WTC11 (cell line): ENCODE data around the gene MYO7B. TPM values are rescaled to one million over a fixed set of nuclear protein-coding genes. Genes with fewer than 3 reads are reported as not detected.
A peak's percentile ranks its signal among the peaks of the same experiment; 100 is the strongest.

Experiments used
- ATAC-seq: fragments of 200-7000 bp; cut with Tn5 transposase; 2 replicates; pipeline ENCODE4 v1.10.0; 2021; ENCODE audit warnings: mild to moderate bottlenecking, moderate library complexity
- CTCF ChIA-PET: fragments of 300-600 bp; sonication (Branson Sonifier 250); formaldehyde crosslinking; loops from one replicate; lab custom pipeline; 2021; ENCODE audit warnings: antibody characterized with exemption; lab: Charles Lee
- POLR2A ChIA-PET: fragments of 350-600 bp; sonication (Branson Sonifier 250); formaldehyde crosslinking; loops from one replicate; lab custom pipeline; 2021; ENCODE audit warnings: antibody characterized with exemption; lab: Charles Lee
- DNase-seq: peaks from one replicate; pipeline ENCODE4 v3.0.0; 2021; ENCODE audit warnings: low spot score
- H3K27ac Mint-ChIP-seq: 2 replicates; pipeline ENCODE4 v1.8.0; 2021; ENCODE audit warnings: mixed read lengths
- H3K27me3 Mint-ChIP-seq: 2 replicates; pipeline ENCODE4 v1.8.0; 2021; ENCODE audit warnings: low read depth, mild to moderate bottlenecking, moderate library complexity, mixed read lengths
- H3K36me3 Mint-ChIP-seq: 2 replicates; pipeline ENCODE4 v1.8.0; 2021; ENCODE audit warnings: mixed read lengths
- H3K4me1 Mint-ChIP-seq: 2 replicates; pipeline ENCODE4 v1.8.0; 2022; ENCODE audit warnings: mixed read lengths
- H3K4me3 Mint-ChIP-seq: 2 replicates; pipeline ENCODE4 v1.8.0; 2021; ENCODE audit warnings: mild to moderate bottlenecking, moderate library complexity, mixed read lengths
- H3K9me3 Mint-ChIP-seq: 2 replicates; pipeline ENCODE4 v1.8.0; 2021; ENCODE audit warnings: mixed read lengths
- ETV6 ChIP-seq: sonication (generic); formaldehyde crosslinking; IDR thresholded peaks from 2 replicates; pipeline ENCODE4 v1.8.1; 2022; ENCODE audit warnings: mild to moderate bottlenecking, missing genetic modification reagents
- FOXK1 ChIP-seq: sonication (generic); formaldehyde crosslinking; IDR thresholded peaks from 2 replicates; pipeline ENCODE4 v1.8.0; 2022; ENCODE audit warnings: mild to moderate bottlenecking, moderate library complexity, missing genetic modification reagents
- GABPB1 ChIP-seq: sonication (generic); formaldehyde crosslinking; IDR thresholded peaks from 2 replicates; pipeline ENCODE4 v1.8.1; 2023; ENCODE audit warnings: mild to moderate bottlenecking, missing genetic modification reagents
- KAT7 ChIP-seq: sonication (generic); formaldehyde crosslinking; IDR thresholded peaks from 2 replicates; pipeline ENCODE4 v1.8.1; 2023; ENCODE audit warnings: missing genetic modification reagents, mild to moderate bottlenecking, borderline replicate concordance
- NR2C2 ChIP-seq: sonication (generic); formaldehyde crosslinking; IDR thresholded peaks from 2 replicates; pipeline ENCODE4 v1.8.0; 2022; ENCODE audit warnings: mild to moderate bottlenecking, missing genetic modification reagents
- RORB ChIP-seq: fragments of 250-450 bp; sonication (Bioruptor Pico); IDR thresholded peaks from 2 replicates; pipeline ENCODE4 v1.9.0; 2021; ENCODE audit warnings: mild to moderate bottlenecking
- ZNF121 ChIP-seq: sonication (generic); formaldehyde crosslinking; IDR thresholded peaks from 2 replicates; pipeline ENCODE4 v1.8.0; 2023; ENCODE audit warnings: missing genetic modification reagents
- ZNF232 ChIP-seq: sonication (generic); formaldehyde crosslinking; IDR thresholded peaks from 2 replicates; pipeline ENCODE4 v1.8.0; 2022; ENCODE audit warnings: mild to moderate bottlenecking, missing genetic modification reagents
- total RNA-seq: library from RNA; stranded (reverse); gene quantifications from 3 replicates; pipeline ENCODE4 v1.2.3, GENCODE V29; 2021
- TF ChIP-seq, protein P1 (sequence below): sonication (generic); formaldehyde crosslinking; IDR thresholded peaks from 2 replicates; pipeline ENCODE4 v1.8.1; 2023; ENCODE audit warnings: mild to moderate bottlenecking, missing genetic modification reagents, moderate library complexity
- TF ChIP-seq, protein P2 (sequence below): fragments of 250-450 bp; sonication (Bioruptor Pico); IDR thresholded peaks from 2 replicates; pipeline ENCODE4 v1.9.0; 2021; ENCODE audit warnings: mild to moderate bottlenecking
- TF ChIP-seq, protein P3 (sequence below): fragments of 250-450 bp; sonication (Bioruptor Pico); IDR thresholded peaks from 2 replicates; pipeline ENCODE4 v1.9.0; 2021; ENCODE audit warnings: moderate library complexity, mild to moderate bottlenecking, inconsistent platforms, borderline replicate concordance
- TF ChIP-seq, protein P4 (sequence below): sonication (generic); formaldehyde crosslinking; IDR thresholded peaks from 2 replicates; pipeline ENCODE4 v1.8.0; 2022; ENCODE audit warnings: mild to moderate bottlenecking, missing genetic modification reagents
- TF ChIP-seq, protein P5 (sequence below): sonication (generic); formaldehyde crosslinking; IDR thresholded peaks from 2 replicates; pipeline ENCODE4 v1.8.0; 2022; ENCODE audit warnings: missing genetic modification reagents
- TF ChIP-seq, protein P6 (sequence below): fragments of 250-450 bp; sonication (Bioruptor Pico); IDR thresholded peaks from 2 replicates; pipeline ENCODE4 v1.9.0; 2021; ENCODE audit warnings: mild to moderate bottlenecking, borderline replicate concordance
- TF ChIP-seq, protein P7 (sequence below): sonication (generic); formaldehyde crosslinking; IDR thresholded peaks from 2 replicates; pipeline ENCODE4 v1.8.0; 2023; ENCODE audit warnings: missing genetic modification reagents, mild to moderate bottlenecking, borderline replicate concordance

Gene MYO7B
- total RNA-seq, 1 experiment from 2014 or later: not detected

DNA sequence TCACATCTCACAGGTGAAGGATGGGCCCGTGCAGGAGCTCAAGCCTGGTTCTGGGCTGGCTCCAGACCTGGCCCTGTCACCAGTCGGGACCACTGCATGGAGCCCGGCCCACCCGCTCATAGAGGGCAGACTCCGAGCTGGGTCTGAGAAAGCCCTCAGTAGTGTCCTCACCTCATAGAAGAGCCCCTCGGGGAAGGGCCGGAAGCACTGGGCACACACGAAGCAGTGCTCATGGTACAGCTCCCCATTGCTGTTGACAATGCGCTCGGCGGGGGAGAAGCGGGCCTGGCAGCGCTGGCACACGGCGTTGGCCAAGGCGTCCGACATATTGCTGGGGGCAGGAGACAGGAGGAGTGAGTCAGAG lies 121.7 kb downstream of the MYO7B start (continued):
- TF ChIP-seq, protein P1, sequence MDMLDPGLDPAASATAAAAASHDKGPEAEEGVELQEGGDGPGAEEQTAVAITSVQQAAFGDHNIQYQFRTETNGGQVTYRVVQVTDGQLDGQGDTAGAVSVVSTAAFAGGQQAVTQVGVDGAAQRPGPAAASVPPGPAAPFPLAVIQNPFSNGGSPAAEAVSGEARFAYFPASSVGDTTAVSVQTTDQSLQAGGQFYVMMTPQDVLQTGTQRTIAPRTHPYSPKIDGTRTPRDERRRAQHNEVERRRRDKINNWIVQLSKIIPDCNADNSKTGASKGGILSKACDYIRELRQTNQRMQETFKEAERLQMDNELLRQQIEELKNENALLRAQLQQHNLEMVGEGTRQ: no peak
- TF ChIP-seq, protein P2, sequence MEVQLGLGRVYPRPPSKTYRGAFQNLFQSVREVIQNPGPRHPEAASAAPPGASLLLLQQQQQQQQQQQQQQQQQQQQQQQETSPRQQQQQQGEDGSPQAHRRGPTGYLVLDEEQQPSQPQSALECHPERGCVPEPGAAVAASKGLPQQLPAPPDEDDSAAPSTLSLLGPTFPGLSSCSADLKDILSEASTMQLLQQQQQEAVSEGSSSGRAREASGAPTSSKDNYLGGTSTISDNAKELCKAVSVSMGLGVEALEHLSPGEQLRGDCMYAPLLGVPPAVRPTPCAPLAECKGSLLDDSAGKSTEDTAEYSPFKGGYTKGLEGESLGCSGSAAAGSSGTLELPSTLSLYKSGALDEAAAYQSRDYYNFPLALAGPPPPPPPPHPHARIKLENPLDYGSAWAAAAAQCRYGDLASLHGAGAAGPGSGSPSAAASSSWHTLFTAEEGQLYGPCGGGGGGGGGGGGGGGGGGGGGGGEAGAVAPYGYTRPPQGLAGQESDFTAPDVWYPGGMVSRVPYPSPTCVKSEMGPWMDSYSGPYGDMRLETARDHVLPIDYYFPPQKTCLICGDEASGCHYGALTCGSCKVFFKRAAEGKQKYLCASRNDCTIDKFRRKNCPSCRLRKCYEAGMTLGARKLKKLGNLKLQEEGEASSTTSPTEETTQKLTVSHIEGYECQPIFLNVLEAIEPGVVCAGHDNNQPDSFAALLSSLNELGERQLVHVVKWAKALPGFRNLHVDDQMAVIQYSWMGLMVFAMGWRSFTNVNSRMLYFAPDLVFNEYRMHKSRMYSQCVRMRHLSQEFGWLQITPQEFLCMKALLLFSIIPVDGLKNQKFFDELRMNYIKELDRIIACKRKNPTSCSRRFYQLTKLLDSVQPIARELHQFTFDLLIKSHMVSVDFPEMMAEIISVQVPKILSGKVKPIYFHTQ (CRISPR knock-in tag): no peak
- TF ChIP-seq, protein P3, sequence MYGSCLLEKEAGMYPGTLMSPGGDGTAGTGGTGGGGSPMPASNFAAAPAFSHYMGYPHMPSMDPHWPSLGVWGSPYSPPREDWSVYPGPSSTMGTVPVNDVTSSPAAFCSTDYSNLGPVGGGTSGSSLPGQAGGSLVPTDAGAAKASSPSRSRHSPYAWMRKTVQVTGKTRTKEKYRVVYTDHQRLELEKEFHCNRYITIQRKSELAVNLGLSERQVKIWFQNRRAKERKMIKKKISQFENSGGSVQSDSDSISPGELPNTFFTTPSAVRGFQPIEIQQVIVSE (CRISPR knock-in tag): no peak
- TF ChIP-seq, protein P4, sequence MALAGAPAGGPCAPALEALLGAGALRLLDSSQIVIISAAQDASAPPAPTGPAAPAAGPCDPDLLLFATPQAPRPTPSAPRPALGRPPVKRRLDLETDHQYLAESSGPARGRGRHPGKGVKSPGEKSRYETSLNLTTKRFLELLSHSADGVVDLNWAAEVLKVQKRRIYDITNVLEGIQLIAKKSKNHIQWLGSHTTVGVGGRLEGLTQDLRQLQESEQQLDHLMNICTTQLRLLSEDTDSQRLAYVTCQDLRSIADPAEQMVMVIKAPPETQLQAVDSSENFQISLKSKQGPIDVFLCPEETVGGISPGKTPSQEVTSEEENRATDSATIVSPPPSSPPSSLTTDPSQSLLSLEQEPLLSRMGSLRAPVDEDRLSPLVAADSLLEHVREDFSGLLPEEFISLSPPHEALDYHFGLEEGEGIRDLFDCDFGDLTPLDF (CRISPR knock-in tag): no peak
- TF ChIP-seq, protein P5, sequence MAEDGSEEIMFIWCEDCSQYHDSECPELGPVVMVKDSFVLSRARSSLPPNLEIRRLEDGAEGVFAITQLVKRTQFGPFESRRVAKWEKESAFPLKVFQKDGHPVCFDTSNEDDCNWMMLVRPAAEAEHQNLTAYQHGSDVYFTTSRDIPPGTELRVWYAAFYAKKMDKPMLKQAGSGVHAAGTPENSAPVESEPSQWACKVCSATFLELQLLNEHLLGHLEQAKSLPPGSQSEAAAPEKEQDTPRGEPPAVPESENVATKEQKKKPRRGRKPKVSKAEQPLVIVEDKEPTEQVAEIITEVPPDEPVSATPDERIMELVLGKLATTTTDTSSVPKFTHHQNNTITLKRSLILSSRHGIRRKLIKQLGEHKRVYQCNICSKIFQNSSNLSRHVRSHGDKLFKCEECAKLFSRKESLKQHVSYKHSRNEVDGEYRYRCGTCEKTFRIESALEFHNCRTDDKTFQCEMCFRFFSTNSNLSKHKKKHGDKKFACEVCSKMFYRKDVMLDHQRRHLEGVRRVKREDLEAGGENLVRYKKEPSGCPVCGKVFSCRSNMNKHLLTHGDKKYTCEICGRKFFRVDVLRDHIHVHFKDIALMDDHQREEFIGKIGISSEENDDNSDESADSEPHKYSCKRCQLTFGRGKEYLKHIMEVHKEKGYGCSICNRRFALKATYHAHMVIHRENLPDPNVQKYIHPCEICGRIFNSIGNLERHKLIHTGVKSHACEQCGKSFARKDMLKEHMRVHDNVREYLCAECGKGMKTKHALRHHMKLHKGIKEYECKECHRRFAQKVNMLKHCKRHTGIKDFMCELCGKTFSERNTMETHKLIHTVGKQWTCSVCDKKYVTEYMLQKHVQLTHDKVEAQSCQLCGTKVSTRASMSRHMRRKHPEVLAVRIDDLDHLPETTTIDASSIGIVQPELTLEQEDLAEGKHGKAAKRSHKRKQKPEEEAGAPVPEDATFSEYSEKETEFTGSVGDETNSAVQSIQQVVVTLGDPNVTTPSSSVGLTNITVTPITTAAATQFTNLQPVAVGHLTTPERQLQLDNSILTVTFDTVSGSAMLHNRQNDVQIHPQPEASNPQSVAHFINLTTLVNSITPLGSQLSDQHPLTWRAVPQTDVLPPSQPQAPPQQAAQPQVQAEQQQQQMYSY (CRISPR knock-in tag): no peak
- TF ChIP-seq, protein P6, sequence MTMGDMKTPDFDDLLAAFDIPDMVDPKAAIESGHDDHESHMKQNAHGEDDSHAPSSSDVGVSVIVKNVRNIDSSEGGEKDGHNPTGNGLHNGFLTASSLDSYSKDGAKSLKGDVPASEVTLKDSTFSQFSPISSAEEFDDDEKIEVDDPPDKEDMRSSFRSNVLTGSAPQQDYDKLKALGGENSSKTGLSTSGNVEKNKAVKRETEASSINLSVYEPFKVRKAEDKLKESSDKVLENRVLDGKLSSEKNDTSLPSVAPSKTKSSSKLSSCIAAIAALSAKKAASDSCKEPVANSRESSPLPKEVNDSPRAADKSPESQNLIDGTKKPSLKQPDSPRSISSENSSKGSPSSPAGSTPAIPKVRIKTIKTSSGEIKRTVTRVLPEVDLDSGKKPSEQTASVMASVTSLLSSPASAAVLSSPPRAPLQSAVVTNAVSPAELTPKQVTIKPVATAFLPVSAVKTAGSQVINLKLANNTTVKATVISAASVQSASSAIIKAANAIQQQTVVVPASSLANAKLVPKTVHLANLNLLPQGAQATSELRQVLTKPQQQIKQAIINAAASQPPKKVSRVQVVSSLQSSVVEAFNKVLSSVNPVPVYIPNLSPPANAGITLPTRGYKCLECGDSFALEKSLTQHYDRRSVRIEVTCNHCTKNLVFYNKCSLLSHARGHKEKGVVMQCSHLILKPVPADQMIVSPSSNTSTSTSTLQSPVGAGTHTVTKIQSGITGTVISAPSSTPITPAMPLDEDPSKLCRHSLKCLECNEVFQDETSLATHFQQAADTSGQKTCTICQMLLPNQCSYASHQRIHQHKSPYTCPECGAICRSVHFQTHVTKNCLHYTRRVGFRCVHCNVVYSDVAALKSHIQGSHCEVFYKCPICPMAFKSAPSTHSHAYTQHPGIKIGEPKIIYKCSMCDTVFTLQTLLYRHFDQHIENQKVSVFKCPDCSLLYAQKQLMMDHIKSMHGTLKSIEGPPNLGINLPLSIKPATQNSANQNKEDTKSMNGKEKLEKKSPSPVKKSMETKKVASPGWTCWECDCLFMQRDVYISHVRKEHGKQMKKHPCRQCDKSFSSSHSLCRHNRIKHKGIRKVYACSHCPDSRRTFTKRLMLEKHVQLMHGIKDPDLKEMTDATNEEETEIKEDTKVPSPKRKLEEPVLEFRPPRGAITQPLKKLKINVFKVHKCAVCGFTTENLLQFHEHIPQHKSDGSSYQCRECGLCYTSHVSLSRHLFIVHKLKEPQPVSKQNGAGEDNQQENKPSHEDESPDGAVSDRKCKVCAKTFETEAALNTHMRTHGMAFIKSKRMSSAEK (CRISPR knock-in tag): no peak
- TF ChIP-seq NR2C2 (CRISPR knock-in tag) (no peak), FOXK1 (CRISPR knock-in tag) (no peak), ZNF232 (CRISPR knock-in tag) (no peak), GABPB1 (CRISPR knock-in tag) (no peak)

DNA sequence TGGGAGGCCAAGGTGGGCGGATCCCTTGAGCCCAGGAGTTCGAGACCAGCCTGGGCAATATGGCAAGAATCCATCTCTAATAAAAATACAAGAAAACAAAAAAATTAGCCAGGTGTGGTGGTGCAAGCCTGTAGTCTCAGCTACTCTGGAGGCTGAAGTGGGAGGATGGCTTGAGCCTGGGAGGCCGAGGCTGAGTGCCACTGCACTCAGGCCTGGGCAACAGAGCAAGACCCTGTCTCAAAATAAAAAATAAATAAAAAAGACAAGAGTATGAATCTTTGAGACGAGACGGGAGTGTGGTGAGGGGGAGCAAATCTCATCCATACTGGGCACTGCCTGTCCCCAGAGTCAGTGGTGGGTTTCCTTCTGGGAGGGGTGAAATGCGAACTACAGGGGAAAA lies 122.7 kb downstream of the MYO7B start:
- no peak for DNase-seq
- POLR2A ChIA-PET: no interaction called here
- CTCF ChIA-PET: no interaction called here
- H3K27me3 Mint-ChIP-seq: peaks cover 3% of the 10 kb centered on the region
- no peak overlapping the region for H3K4me3 Mint-ChIP-seq
- H3K4me1 Mint-ChIP-seq: no peaks in the 10 kb centered on the region; the same call in 1 of the 2 replicates
- H3K27ac Mint-ChIP-seq: no peak overlapping the region
- no peaks in the 10 kb centered on the region for H3K36me3 Mint-ChIP-seq
- ATAC-seq: no peak
- H3K9me3 Mint-ChIP-seq: peaks cover 9% of the 10 kb centered on the region
- TF ChIP-seq ETV6 (CRISPR knock-in tag) (no peak), ZNF121 (0 out of 2 replicates have a peak, but pooled peaks have one; percentile 9), RORB (CRISPR knock-in tag) (no peak), KAT7 (CRISPR knock-in tag) (no peak)
- TF ChIP-seq, protein P7, sequence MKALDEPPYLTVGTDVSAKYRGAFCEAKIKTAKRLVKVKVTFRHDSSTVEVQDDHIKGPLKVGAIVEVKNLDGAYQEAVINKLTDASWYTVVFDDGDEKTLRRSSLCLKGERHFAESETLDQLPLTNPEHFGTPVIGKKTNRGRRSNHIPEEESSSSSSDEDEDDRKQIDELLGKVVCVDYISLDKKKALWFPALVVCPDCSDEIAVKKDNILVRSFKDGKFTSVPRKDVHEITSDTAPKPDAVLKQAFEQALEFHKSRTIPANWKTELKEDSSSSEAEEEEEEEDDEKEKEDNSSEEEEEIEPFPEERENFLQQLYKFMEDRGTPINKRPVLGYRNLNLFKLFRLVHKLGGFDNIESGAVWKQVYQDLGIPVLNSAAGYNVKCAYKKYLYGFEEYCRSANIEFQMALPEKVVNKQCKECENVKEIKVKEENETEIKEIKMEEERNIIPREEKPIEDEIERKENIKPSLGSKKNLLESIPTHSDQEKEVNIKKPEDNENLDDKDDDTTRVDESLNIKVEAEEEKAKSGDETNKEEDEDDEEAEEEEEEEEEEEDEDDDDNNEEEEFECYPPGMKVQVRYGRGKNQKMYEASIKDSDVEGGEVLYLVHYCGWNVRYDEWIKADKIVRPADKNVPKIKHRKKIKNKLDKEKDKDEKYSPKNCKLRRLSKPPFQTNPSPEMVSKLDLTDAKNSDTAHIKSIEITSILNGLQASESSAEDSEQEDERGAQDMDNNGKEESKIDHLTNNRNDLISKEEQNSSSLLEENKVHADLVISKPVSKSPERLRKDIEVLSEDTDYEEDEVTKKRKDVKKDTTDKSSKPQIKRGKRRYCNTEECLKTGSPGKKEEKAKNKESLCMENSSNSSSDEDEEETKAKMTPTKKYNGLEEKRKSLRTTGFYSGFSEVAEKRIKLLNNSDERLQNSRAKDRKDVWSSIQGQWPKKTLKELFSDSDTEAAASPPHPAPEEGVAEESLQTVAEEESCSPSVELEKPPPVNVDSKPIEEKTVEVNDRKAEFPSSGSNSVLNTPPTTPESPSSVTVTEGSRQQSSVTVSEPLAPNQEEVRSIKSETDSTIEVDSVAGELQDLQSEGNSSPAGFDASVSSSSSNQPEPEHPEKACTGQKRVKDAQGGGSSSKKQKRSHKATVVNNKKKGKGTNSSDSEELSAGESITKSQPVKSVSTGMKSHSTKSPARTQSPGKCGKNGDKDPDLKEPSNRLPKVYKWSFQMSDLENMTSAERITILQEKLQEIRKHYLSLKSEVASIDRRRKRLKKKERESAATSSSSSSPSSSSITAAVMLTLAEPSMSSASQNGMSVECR (CRISPR knock-in tag): no peak
